HepG2 (cell line): Measurements from ENCODE around the gene NFYB.

ENCODE experiments used
- YEATS2 ChIP-seq: sonication (generic); formaldehyde crosslinking; IDR thresholded peaks from 2 replicates; pipeline ENCODE4 v1.4.0; 2020; ENCODE audit warnings: missing genetic modification reagents, borderline replicate concordance
- ZBTB7A ChIP-seq: sonication (generic); formaldehyde crosslinking; IDR thresholded peaks from 2 replicates; pipeline ENCODE4 v1.8.0; 2022; ENCODE audit warnings: mild to moderate bottlenecking, missing genetic modification reagents
- TF ChIP-seq, protein P1 (sequence below): sonication (generic); formaldehyde crosslinking; IDR thresholded peaks from 2 replicates; pipeline ENCODE4 v1.9.0; 2022; ENCODE audit warnings: low read depth, missing genetic modification reagents

DNA sequence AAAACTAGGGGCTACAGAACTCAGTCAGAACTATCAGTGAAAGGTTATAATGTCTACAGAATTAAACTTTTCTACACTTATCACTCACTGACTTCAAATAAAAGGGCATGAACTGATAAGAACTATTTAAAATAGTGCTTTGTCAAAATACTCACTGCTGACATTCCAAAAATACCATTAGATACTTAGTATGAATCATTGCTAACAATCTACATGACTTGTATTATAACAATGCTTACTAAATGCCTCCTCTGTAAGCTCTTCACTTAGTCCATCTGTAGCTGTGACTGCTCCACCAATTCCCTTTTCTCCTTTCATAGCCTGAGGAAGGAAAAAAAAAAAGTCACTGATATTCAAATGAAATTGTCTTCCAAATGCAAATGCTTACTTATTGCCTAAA, 17.0 kb downstream of the NFYB start:
- TF ChIP-seq, protein P1, sequence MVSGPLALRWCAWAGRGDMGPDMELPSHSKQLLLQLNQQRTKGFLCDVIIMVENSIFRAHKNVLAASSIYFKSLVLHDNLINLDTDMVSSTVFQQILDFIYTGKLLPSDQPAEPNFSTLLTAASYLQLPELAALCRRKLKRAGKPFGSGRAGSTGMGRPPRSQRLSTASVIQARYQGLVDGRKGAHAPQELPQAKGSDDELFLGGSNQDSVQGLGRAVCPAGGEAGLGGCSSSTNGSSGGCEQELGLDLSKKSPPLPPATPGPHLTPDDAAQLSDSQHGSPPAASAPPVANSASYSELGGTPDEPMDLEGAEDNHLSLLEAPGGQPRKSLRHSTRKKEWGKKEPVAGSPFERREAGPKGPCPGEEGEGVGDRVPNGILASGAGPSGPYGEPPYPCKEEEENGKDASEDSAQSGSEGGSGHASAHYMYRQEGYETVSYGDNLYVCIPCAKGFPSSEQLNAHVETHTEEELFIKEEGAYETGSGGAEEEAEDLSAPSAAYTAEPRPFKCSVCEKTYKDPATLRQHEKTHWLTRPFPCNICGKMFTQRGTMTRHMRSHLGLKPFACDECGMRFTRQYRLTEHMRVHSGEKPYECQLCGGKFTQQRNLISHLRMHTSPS (CRISPR knock-in tag): no peak
- TF ChIP-seq ZBTB7A (CRISPR knock-in tag) (no peak), YEATS2 (CRISPR knock-in tag) (no peak)
